HG02623 (cell line): ENCODE results near the gene ABCA10.

ENCODE experiments used
- ATAC-seq: cut with Tn5 transposase; IDR thresholded peaks from one replicate; pipeline ENCODE4 v1.9.1; 2021; ENCODE audit warnings: moderate library complexity; ENCODE audit not compliant: unreplicated experiment

Gene ABCA10

DNA sequence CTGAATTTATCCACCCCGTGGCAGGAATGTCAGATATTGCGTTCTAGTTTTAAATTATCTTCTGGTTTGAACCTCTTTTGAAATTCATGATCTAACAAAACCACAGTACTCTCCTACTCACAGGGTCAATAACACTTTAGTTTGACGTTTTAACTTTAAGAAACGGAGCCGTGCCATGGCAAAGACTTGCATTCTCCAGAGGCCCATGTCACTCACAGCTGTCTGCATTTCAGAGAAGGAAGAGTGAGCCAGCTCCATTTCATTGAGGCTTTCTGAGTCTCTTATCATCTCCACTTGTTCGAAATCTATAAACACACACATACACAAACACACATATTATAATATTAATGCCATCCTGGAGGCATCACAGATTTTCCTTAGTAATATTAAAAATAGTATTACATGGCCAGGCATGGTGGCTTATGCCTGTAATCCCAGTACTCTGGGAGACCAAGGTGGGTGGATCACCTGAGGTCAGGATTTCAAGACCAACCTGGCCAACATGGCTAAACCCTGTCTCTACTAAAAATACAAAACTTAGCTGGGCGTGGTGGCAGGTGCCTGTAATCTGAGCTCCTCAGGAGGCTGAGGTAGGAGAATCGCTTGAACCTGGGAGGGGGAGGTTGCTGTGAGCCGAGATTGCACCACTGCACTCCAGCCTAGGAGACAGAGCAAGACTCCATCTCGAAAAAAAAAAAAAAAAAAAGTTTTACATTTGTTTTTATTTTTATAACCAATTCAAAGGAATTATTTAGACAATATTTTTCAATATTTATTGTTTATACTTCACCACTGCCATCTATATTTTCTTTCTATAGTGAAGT lies 122.5 kb downstream of the ABCA10 start:
- no peak for ATAC-seq

DNA sequence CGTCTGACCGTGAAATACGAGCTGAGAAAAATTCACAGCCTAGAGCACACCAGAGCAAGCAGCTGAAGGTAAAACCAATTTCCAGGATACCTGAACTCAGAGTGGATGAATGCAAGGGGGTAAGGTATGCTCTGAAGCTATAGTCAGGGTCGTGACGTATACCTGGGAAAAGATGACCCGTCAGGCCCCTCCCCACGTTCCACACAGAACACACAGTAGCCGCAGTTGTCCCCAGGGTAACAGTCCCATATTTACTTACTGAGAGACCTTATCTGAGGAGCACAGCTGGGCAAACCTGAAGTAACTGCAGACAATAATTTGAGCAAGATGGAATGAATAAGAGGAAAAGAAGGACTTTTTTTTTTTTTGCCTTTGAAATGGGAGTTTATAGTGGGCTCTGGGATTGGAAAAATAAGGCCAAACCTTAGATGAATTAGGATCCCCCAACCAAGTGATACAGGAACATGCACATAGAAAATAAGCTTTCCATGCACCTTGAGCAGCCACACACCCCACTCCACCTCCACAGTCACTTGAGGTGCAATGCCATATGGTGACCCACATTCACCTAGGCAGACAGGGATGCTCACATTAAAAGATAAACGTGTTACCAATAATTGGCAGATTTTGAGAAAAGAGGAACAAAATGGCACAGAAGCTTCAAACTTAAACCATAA lies 124.9 kb downstream of the ABCA10 start:
- no peak for ATAC-seq

DNA sequence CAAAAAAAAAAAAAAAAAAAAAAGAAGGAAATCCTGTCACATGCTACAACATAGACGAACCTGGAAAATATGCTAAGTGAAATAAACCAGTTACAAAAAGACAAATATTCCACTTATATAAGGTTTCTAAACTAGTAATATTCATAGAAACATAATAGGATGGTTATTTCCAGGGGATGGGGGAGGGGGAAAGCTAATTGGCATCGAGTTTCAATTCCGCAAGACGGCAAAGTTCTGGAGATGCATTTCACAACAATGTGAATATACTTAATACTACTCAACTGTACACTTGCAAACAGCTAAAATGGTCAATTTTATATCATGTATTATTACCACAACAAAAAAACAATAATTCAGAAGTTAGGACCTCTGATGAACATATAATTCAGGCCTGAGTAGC lies 130.0 kb downstream of the ABCA10 start:
- ATAC-seq: no peak
